GM13977 (cell line): ENCODE measurements around the gene PACSIN2.

ENCODE experiments used
- DNase-seq: peaks from one replicate; pipeline ENCODE4 v3.0.0; 2012; ENCODE audit warnings: low spot score
- CTCF ChIP-seq: IDR thresholded peaks from 2 replicates; pipeline ENCODE4 v1.5.1; 2012; ENCODE audit warnings: mild to moderate bottlenecking, control low read depth; ENCODE audit not compliant: insufficient read depth; ENCODE audit errors: extremely low read depth, missing control alignments
- in situ Hi-C: fragments of 300-500 bp; cut with MboI; formaldehyde crosslinking; loops from one replicate; pipeline ENCODE4 v1.12.0; 2022; ENCODE audit warnings: low sequenced_read_pairs, low pct_unique_long_range_greater_than_20kb, mixed read lengths, inconsistent platforms; ENCODE audit not compliant: unreplicated experiment

Gene PACSIN2

GRCh38 chr22:42885446-42885845 is 129.5 kb downstream of the PACSIN2 start:
- no peak for DNase-seq
- in situ Hi-C loops = no loop called here
- TF ChIP-seq CTCF = no peak

- DNase-seq = no peak
- in situ Hi-C loops = no loop called here
- TF ChIP-seq CTCF = no peak
Observed at GRCh38 chr22:42884616-42885375, 130.2 kb downstream of the PACSIN2 start.

GRCh38 chr22:42883970-42884369 is 131.0 kb downstream of the PACSIN2 start:
- no peak for TF ChIP-seq CTCF
- in situ Hi-C loops = no loop called here
- DNase-seq = no peak

GRCh38 chr22:42883121-42883520 is 131.8 kb downstream of the PACSIN2 start:
- in situ Hi-C loops = no loop called here
- no peak for DNase-seq

GRCh38 chr22:42881982-42882656 is 132.8 kb downstream of the PACSIN2 start:
- no peak for TF ChIP-seq CTCF
- in situ Hi-C loops = no loop called here
- DNase-seq = no peak

More at GRCh38 chr22:42883121-42883520, 131.8 kb downstream of the PACSIN2 start:
- TF ChIP-seq CTCF = no peak

- TF ChIP-seq CTCF = no peak
- in situ Hi-C loops = no loop called here
- no peak for DNase-seq
Observed at GRCh38 chr22:42881298-42881697, 133.7 kb downstream of the PACSIN2 start.
